K562 (cell line): ENCODE results near the gene THAP5. TPM values are rescaled to one million over a fixed set of nuclear protein-coding genes. Genes with fewer than 3 reads are reported as not detected.
"Not testable (repeated sequence)": the region's sequence is repeated elsewhere in the genome, so short reads cannot be mapped to it uniquely, and the experiment has no call there.

Source experiments
- AFF1 ChIP-seq, 2 experiments: fragments of 450-650 bp; IDR thresholded peaks; 2 replicates each; pipeline ENCODE4 v1.6.1; 2018; ENCODE audit warnings: mild to moderate bottlenecking in 2 of 2, low read depth in 1 of 2; ENCODE audit not compliant: partially characterized antibody in 2 of 2
- DPF2 ChIP-seq: fragments of 450-650 bp; IDR thresholded peaks from 2 replicates; pipeline ENCODE4 v1.6.1; 2016
- NR2C2 ChIP-seq, 2 experiments: fragments of 200-800 bp in 1 of 2; sonication (Bioruptor generic) in 1 of 2; sonication (generic) in 1 of 2; formaldehyde crosslinking in 1 of 2; IDR thresholded peaks; 2 replicates each; pipeline versions ENCODE4 v1.6.1 to v1.8.0; 2016 to 2022; ENCODE audit warnings: mild to moderate bottlenecking in 1 of 2, missing compliant biosample characterization in 1 of 2, missing genetic modification characterization in 1 of 2, missing genetic modification reagents in 1 of 2
- ZNF318 ChIP-seq, 2 experiments: fragments of 450-650 bp; IDR thresholded peaks; 2 replicates each; pipeline ENCODE4 v1.6.1; 2016; ENCODE audit warnings: mild to moderate bottlenecking in 2 of 2, borderline replicate concordance in 1 of 2, low read depth in 1 of 2, moderate library complexity in 1 of 2
- polyA plus RNA-seq, 8 experiments: library from polyadenylated mRNA; depleted of rRNA in 4 of 8; stranded (reverse) in 5 of 8; unstranded in 3 of 8; fragments of >200 nt; fragmentation: Nextera tagmentation in 2 of 8; fragmentation: Illumina TruSeq in 1 of 8; extraction: Ambion mirVana in 2 of 8; extraction: Trizol in 1 of 8; gene quantifications; 2 replicates each; pipeline versions ENCODE4 v1.2.1 to v1.2.3, GENCODE V29; 2011 to 2014; ENCODE audit warnings: inconsistent platforms in 1 of 8, missing spikeins in 1 of 8
- total RNA-seq, 7 experiments: library from RNA; depleted of rRNA in 6 of 7; stranded (reverse); fragments of >200 nt in 6 of 7; fragmentation: Illumina TruSeq in 2 of 7; extraction: Trizol in 2 of 7; gene quantifications; 2 replicates each; pipeline versions ENCODE4 v1.2.1 to v1.2.3, GENCODE V29; 2011 to 2021; ENCODE audit warnings: low replicate concordance in 1 of 7

Gene THAP5
- total and polyA plus RNA-seq, 9 of the 15 experiments (the other 6 are each of a cell fraction or from before 2014, with no cell fraction given) = 16.5 to 58.1 (median 28.2) TPM

DNA sequence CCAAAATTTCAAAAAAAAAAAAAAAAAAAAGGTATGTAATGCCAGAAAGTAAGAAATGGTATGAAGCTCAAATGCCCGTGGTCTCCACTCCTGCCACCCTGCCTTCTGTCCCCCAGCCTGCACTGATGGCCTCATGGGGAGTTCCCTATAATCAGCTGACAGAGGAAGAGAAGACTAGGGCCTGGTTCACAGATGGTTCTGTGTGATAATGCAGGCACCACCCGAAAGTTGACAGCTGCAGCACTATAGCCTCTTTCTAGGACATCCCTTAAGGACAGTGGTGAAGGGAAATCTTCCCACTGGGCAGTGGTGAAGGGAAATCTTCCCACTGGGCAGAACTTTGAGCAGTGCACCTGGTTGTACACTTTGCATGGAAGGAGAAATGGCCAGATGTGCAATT, 31.3 kb downstream of the THAP5 start (continued):
- TF ChIP-seq NR2C2 (CRISPR knock-in tag; IDR thresholded peaks at IDR 0.05) = not testable (repeated sequence)
- TF ChIP-seq NR2C2 (tag; IDR thresholded peaks at IDR 0.05) (0 out of 2 replicates have a peak, but pooled peaks have one; percentile 41), AFF1 (IDR thresholded peaks at IDR 0.05; ENCODE audit: low read depth in 1 of 2, partially characterized antibody in 2 of 2) (peak in 1 of 2 experiments; percentile 80), ZNF318 (IDR thresholded peaks at IDR 0.05; ENCODE audit: borderline replicate concordance in 1 of 2, low read depth in 1 of 2) (peak in 1 of 2 experiments; percentile 94; a peak in 2 of 4 replicates), DPF2 (peak; percentile 97)
- TF ChIP-seq, all 486 proteins: peak for 128; not testable (repeated sequence) for 358
